ENCODE measurements around the gene CNIH4.

Gene CNIH4

GRCh38 chr1:224358237-224358636, 1.6 kb downstream of the CNIH4 start:
- peak overlapping the region; percentile 94 for H3K27ac ChIP-seq
- no peaks in the 10 kb centered on the region for H3K36me3 ChIP-seq

GRCh38 chr1:224359207-224359606, 2.5 kb downstream of the CNIH4 start:
- TF ChIP-seq CTCF (IDR thresholded peaks at IDR 0.05) = no peak
- peaks cover 39 to 41% of the 10 kb centered on the region in 2 experiments for H3K4me1 ChIP-seq (ENCODE audit: control insufficient read depth in 1 of 2, insufficient read depth in 1 of 2, low read depth in 1 of 2, low read length in 1 of 2)

More at GRCh38 chr1:224358237-224358636, 1.6 kb downstream of the CNIH4 start:
- Histone ChIP-seq H3K4me3 (ENCODE audit: low read depth in 1 of 2, low read length in 1 of 2) (peak overlapping the region; percentile 82 to 90), H3K9me3 (no peaks in the 10 kb centered on the region), H3K27me3 (no peaks in the 10 kb centered on the region), H3K4me1 (ENCODE audit: control insufficient read depth in 1 of 2, insufficient read depth in 1 of 2, low read depth in 1 of 2, low read length in 1 of 2) (peaks cover 39 to 41% of the 10 kb centered on the region in 2 experiments)
- TF ChIP-seq CTCF (IDR thresholded peaks at IDR 0.05) = no peak

GRCh38 chr1:224368409-224368808, 11.7 kb downstream of the CNIH4 start:
- peaks cover 77% of the 10 kb centered on the region for H3K36me3 ChIP-seq
- H3K27me3 ChIP-seq = no peaks in the 10 kb centered on the region
- TF ChIP-seq CTCF (IDR thresholded peaks at IDR 0.05) = no peak
- H3K27ac ChIP-seq = no peak overlapping the region
- no peak overlapping the region for H3K4me3 ChIP-seq (ENCODE audit: low read depth in 1 of 2, low read length in 1 of 2)
- H3K4me1 ChIP-seq (ENCODE audit: control insufficient read depth in 1 of 2, insufficient read depth in 1 of 2, low read depth in 1 of 2, low read length in 1 of 2) = no peaks in the 10 kb centered on the region
- no peaks in the 10 kb centered on the region for H3K9me3 ChIP-seq

More at GRCh38 chr1:224359207-224359606, 2.5 kb downstream of the CNIH4 start:
- Histone ChIP-seq H3K36me3 (no peaks in the 10 kb centered on the region), H3K27ac (peak overlapping the region; percentile 94), H3K4me3 (ENCODE audit: low read depth in 1 of 2, low read length in 1 of 2) (no peak overlapping the region), H3K9me3 (no peaks in the 10 kb centered on the region), H3K27me3 (no peaks in the 10 kb centered on the region)

- Histone ChIP-seq H3K4me1 (ENCODE audit: control insufficient read depth in 1 of 2, insufficient read depth in 1 of 2, low read depth in 1 of 2, low read length in 1 of 2) (peaks cover 19% of the 10 kb centered on the region in 2 experiments), H3K36me3 (peaks cover 84% of the 10 kb centered on the region), H3K4me3 (ENCODE audit: low read depth in 1 of 2, low read length in 1 of 2) (no peak overlapping the region), H3K9me3 (no peaks in the 10 kb centered on the region), H3K27me3 (no peaks in the 10 kb centered on the region), H3K27ac (peak overlapping the region; percentile 38)
- no peak for TF ChIP-seq CTCF (IDR thresholded peaks at IDR 0.05)
These were observed 16.4 kb downstream of the CNIH4 start for GRCh38 chr1:224373008-224373590.

- Histone ChIP-seq H3K4me3 (ENCODE audit: low read depth in 1 of 2, low read length in 1 of 2) (no peak overlapping the region), H3K9me3 (no peaks in the 10 kb centered on the region), H3K27me3 (no peaks in the 10 kb centered on the region), H3K27ac (peak overlapping the region; percentile 41), H3K4me1 (ENCODE audit: control insufficient read depth in 1 of 2, insufficient read depth in 1 of 2, low read depth in 1 of 2, low read length in 1 of 2) (peaks cover 37% of the 10 kb centered on the region in 2 experiments), H3K36me3 (peaks cover 66% of the 10 kb centered on the region)
- no peak for TF ChIP-seq CTCF (IDR thresholded peaks at IDR 0.05)
These were observed 18.4 kb downstream of the CNIH4 start for GRCh38 chr1:224375059-224375458.
